ENCODE data around the gene TRIM72. TPM values are rescaled to one million over a fixed set of nuclear protein-coding genes. Genes with fewer than 3 reads are reported as not detected.

Gene TRIM72
- total and polyA plus RNA-seq, 9 of the 15 experiments (the other 6 are each of a cell fraction or from before 2014, with no cell fraction given) = under 0.01 TPM; not detected in 8

DNA sequence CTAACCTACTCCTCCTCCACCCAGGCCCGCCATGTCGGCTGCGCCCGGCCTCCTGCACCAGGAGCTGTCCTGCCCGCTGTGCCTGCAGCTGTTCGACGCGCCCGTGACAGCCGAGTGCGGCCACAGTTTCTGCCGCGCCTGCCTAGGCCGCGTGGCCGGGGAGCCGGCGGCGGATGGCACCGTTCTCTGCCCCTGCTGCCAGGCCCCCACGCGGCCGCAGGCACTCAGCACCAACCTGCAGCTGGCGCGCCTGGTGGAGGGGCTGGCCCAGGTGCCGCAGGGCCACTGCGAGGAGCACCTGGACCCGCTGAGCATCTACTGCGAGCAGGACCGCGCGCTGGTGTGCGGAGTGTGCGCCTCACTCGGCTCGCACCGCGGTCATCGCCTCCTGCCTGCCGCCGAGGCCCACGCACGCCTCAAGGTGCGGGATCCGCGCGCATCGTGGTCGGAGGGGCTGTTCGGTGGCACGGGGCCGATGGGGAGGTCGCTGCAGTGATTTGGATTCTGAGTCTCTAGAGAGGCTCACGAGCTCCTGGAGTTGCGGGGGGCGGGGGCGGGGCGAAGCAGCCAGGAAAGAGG lies 878 bp downstream of the TRIM72 start (continued):
- TF ChIP-seq ZNF780A (CRISPR knock-in tag; IDR thresholded peaks at IDR 0.05) (no peak), ARHGAP35 (IDR thresholded peaks at IDR 0.05; ENCODE audit: partially characterized antibody) (no peak), GTF2E2 (tag; IDR thresholded peaks at IDR 0.05) (no peak), CBX2 (IDR thresholded peaks at IDR 0.05; ENCODE audit: insufficient read depth, low read length, poor library complexity, severe bottlenecking) (no peak), ZNF695 (CRISPR knock-in tag; IDR thresholded peaks at IDR 0.05) (no peak), TCF7 (IDR thresholded peaks at IDR 0.05; ENCODE audit: borderline replicate concordance) (no peak), NELFE (IDR thresholded peaks at IDR 0.05; ENCODE audit: insufficient read depth, insufficient read length) (no peak), ZNF263 (CRISPR knock-in tag; IDR thresholded peaks at IDR 0.05; ENCODE audit: borderline replicate concordance) (no peak), RFX1 (IDR thresholded peaks at IDR 0.05) (no peak), IFI16 (CRISPR knock-in tag; IDR thresholded peaks at IDR 0.05) (no peak), SMAD2 (IDR thresholded peaks at IDR 0.05; ENCODE audit: low read depth, low read length) (no peak), SIN3B (IDR thresholded peaks at IDR 0.05; ENCODE audit: low read depth) (no peak), KDM1A (IDR thresholded peaks at IDR 0.05) (peak; percentile 58 to 65; a peak in 3 of 4 replicates)
- TF ChIP-seq, protein P1, sequence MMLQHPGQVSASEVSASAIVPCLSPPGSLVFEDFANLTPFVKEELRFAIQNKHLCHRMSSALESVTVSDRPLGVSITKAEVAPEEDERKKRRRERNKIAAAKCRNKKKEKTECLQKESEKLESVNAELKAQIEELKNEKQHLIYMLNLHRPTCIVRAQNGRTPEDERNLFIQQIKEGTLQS (IDR thresholded peaks at IDR 0.05) = no peak
- TF ChIP-seq, protein P1 (CRISPR knock-in tag; conservative IDR thresholded peaks at IDR 0.05) = no peak
- TF ChIP-seq, protein P2, sequence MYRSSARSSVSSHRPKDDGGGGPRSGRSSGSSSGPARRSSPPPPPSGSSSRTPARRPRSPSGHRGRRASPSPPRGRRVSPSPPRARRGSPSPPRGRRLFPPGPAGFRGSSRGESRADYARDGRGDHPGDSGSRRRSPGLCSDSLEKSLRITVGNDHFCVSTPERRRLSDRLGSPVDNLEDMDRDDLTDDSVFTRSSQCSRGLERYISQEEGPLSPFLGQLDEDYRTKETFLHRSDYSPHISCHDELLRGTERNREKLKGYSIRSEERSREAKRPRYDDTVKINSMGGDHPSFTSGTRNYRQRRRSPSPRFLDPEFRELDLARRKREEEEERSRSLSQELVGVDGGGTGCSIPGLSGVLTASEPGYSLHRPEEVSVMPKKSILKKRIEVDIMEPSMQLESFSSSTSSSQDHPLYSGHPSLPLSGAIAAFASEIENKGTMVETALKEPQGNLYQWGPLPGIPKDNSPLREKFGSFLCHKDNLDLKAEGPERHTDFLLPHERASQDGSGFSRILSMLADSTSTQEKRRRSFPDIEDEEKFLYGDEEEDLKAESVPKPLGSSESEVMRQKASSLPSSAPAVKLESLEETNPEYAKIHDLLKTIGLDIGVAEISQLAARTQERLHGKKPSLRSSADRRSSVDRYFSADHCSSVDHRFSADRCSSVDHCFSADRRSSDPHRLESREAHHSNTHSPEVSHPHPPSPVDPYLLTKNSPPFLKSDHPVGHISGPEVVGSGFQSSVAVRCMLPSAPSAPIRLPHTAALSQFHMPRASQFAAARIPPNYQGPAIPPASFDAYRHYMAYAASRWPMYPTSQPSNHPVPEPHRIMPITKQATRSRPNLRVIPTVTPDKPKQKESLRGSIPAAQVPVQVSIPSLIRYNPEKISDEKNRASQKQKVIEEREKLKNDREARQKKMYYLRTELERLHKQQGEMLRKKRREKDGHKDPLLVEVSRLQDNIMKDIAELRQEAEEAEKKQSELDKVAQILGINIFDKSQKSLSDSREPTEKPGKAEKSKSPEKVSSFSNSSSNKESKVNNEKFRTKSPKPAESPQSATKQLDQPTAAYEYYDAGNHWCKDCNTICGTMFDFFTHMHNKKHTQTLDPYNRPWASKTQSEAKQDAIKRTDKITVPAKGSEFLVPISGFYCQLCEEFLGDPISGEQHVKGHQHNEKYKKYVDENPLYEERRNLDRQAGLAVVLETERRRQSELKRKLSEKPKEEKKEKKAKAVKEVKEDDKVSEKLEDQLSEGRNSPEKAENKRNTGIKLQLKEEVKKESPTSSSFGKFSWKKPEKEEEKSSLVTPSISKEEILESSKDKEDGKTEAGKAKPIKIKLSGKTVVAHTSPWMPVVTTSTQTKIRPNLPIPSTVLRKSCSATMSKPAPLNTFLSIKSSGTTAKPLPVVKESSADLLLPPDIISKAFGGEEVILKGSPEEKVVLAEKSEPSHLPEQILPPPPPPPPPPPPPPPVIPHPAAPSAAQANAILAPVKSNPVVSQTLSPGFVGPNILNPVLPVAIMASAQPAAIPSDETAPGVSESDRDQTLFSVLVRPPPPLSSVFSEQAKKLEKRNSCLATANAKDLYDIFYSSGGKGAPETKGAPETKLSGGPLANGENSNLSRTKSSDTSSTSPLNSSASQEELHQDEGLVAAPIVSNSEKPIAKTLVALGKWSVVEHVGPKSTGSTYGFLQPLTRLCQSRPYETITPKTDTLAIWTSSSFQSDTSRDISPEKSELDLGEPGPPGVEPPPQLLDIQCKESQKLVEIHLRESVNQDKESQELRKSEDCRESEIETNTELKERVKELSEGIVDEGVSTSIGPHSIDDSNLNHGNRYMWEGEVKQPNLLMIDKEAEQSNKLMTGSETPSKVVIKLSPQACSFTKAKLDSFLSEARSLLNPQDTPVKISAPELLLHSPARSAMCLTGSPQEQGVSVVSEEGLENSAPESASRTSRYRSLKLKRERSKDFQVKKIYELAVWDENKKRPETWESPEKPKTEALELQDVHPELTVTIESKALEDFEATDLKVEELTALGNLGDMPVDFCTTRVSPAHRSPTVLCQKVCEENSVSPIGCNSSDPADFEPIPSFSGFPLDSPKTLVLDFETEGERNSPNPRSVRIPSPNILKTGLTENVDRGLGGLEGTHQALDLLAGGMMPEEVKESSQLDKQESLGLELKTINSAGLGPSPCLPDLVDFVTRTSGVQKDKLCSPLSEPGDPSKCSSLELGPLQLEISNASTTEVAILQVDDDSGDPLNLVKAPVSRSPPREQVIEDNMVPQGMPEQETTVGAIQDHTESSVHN (IDR thresholded peaks at IDR 0.05; ENCODE audit: borderline replicate concordance in 1 of 2, low read depth in 1 of 2) = no peak
- TF ChIP-seq, protein P3, sequence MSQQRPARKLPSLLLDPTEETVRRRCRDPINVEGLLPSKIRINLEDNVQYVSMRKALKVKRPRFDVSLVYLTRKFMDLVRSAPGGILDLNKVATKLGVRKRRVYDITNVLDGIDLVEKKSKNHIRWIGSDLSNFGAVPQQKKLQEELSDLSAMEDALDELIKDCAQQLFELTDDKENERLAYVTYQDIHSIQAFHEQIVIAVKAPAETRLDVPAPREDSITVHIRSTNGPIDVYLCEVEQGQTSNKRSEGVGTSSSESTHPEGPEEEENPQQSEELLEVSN (IDR thresholded peaks at IDR 0.05; ENCODE audit: borderline replicate concordance in 1 of 2, extremely low read depth in 1 of 2, insufficient read depth in 1 of 2, insufficient read length in 1 of 2, low read depth in 1 of 2, low read length in 1 of 2, poor library complexity in 1 of 2, severe bottlenecking in 1 of 2) = peak in 1 of 2 experiments; percentile 60
- TF ChIP-seq, protein P4, sequence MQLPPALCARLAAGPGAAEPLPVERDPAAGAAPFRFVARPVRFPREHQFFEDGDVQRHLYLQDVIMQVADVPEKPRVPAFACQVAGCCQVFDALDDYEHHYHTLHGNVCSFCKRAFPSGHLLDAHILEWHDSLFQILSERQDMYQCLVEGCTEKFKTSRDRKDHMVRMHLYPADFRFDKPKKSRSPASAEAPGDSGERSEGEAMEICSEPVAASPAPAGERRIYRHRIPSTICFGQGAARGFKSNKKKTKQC (CRISPR knock-in tag; IDR thresholded peaks at IDR 0.05) = no peak

All from K562 (cell line).